ENCODE data around the gene ZNF579. TPM values are rescaled to one million over a fixed set of nuclear protein-coding genes. Genes with fewer than 3 reads are reported as not detected.

ZNF579 gene
- total RNA-seq, 1 donor from 2014 or later: 58.0 TPM

GRCh38 chr19:55613396-55613795 lies 32.7 kb upstream of the ZNF579 start:
- H3K27me3 Mint-ChIP-seq (ENCODE audit: low read depth, unreplicated experiment): no peaks in the 10 kb centered on the region
- no peak overlapping the region for H3K4me3 Mint-ChIP-seq (ENCODE audit: unreplicated experiment)
- H3K9ac ChIP-seq (ENCODE audit: low read length): no peak overlapping the region
- H3K4me1 Mint-ChIP-seq (ENCODE audit: low read depth, unreplicated experiment): peaks cover 1% of the 10 kb centered on the region
- no peak overlapping the region for H2AFZ ChIP-seq (ENCODE audit: low read depth, low read length)
- peaks cover 2% of the 10 kb centered on the region for H3K9me3 Mint-ChIP-seq (ENCODE audit: unreplicated experiment)
- H3K79me2 ChIP-seq (ENCODE audit: insufficient read depth, low read length): peaks cover 46% of the 10 kb centered on the region
- FAIRE-seq (no peak), DNase-seq (ENCODE audit: low read depth) (no peak)
- peaks cover 52% of the 10 kb centered on the region for H4K20me1 ChIP-seq (ENCODE audit: insufficient read depth, low read length)
- H3K27ac ChIP-seq (ENCODE audit: low read depth, low read length): no peak overlapping the region
- no peak overlapping the region for H3K4me3 ChIP-seq (ENCODE audit: insufficient read depth, low read depth, low read length)
- H3K36me3 Mint-ChIP-seq (ENCODE audit: low read depth, unreplicated experiment): peaks cover 27% of the 10 kb centered on the region
- H3K36me3 ChIP-seq (ENCODE audit: insufficient read depth, low read length): peaks cover 6% of the 10 kb centered on the region
- no peak overlapping the region for H3K27ac Mint-ChIP-seq (ENCODE audit: unreplicated experiment)
- no peaks in the 10 kb centered on the region for H3K27me3 ChIP-seq (ENCODE audit: insufficient read depth, low read length)
- no peak for TF ChIP-seq EZH2 (IDR thresholded peaks at IDR 0.05; ENCODE audit: insufficient read depth, low read length)
- TF ChIP-seq CTCF (IDR thresholded peaks at IDR 0.05; ENCODE audit: insufficient read depth, low read depth, low read length): no peak
- no peak overlapping the region for H3K4me2 ChIP-seq (ENCODE audit: low read length)
- no peaks in the 10 kb centered on the region for H3K9me3 ChIP-seq (ENCODE audit: insufficient read depth, low read depth, low read length)
- H3K4me1 ChIP-seq (ENCODE audit: insufficient read depth, low read length): no peaks in the 10 kb centered on the region

- H3K4me2 ChIP-seq (ENCODE audit: low read length): no peak overlapping the region
- no peaks in the 10 kb centered on the region for H3K4me1 ChIP-seq (ENCODE audit: insufficient read depth, low read length)
- Mint-ChIP-seq H3K27ac (ENCODE audit: unreplicated experiment) (no peak overlapping the region), H3K4me1 (ENCODE audit: low read depth, unreplicated experiment) (peaks cover 5% of the 10 kb centered on the region), H3K27me3 (ENCODE audit: low read depth, unreplicated experiment) (no peaks in the 10 kb centered on the region), H3K9me3 (ENCODE audit: unreplicated experiment) (peaks cover 2% of the 10 kb centered on the region), H3K4me3 (ENCODE audit: unreplicated experiment) (no peak overlapping the region), H3K36me3 (ENCODE audit: low read depth, unreplicated experiment) (peaks cover 21% of the 10 kb centered on the region)
- H3K79me2 ChIP-seq (ENCODE audit: insufficient read depth, low read length): peaks cover 58% of the 10 kb centered on the region
- no peak for TF ChIP-seq CTCF (IDR thresholded peaks at IDR 0.05; ENCODE audit: insufficient read depth, low read depth, low read length)
- TF ChIP-seq EZH2 (IDR thresholded peaks at IDR 0.05; ENCODE audit: insufficient read depth, low read length): no peak
- peaks cover 59% of the 10 kb centered on the region for H4K20me1 ChIP-seq (ENCODE audit: insufficient read depth, low read length)
- H3K27ac ChIP-seq (ENCODE audit: low read depth, low read length): no peak overlapping the region
- H2AFZ ChIP-seq (ENCODE audit: low read depth, low read length): no peak overlapping the region
- H3K9me3 ChIP-seq (ENCODE audit: insufficient read depth, low read depth, low read length): no peaks in the 10 kb centered on the region
- FAIRE-seq (no peak), DNase-seq (ENCODE audit: low read depth) (no peak)
- H3K4me3 ChIP-seq (ENCODE audit: insufficient read depth, low read depth, low read length): no peak overlapping the region
- H3K9ac ChIP-seq (ENCODE audit: low read length): no peak overlapping the region
- peaks cover 6% of the 10 kb centered on the region for H3K36me3 ChIP-seq (ENCODE audit: insufficient read depth, low read length)
- no peaks in the 10 kb centered on the region for H3K27me3 ChIP-seq (ENCODE audit: insufficient read depth, low read length)
Measured at GRCh38 chr19:55611983-55612645, 31.5 kb upstream of the ZNF579 start.

GRCh38 chr19:55611300-55611982 lies 30.8 kb upstream of the ZNF579 start:
- H4K20me1 ChIP-seq (ENCODE audit: insufficient read depth, low read length): peaks cover 65% of the 10 kb centered on the region
- Mint-ChIP-seq H3K9me3 (ENCODE audit: unreplicated experiment) (peaks cover 2% of the 10 kb centered on the region), H3K27ac (ENCODE audit: unreplicated experiment) (peak overlapping the region; percentile 66), H3K4me1 (ENCODE audit: low read depth, unreplicated experiment) (peaks cover 12% of the 10 kb centered on the region), H3K36me3 (ENCODE audit: low read depth, unreplicated experiment) (peaks cover 25% of the 10 kb centered on the region), H3K4me3 (ENCODE audit: unreplicated experiment) (no peak overlapping the region), H3K27me3 (ENCODE audit: low read depth, unreplicated experiment) (no peaks in the 10 kb centered on the region)
- H3K27me3 ChIP-seq (ENCODE audit: insufficient read depth, low read length): no peaks in the 10 kb centered on the region
- H3K27ac ChIP-seq (ENCODE audit: low read depth, low read length): no peak overlapping the region
- FAIRE-seq (no peak), DNase-seq (ENCODE audit: low read depth) (no peak)
- H3K79me2 ChIP-seq (ENCODE audit: insufficient read depth, low read length): peaks cover 64% of the 10 kb centered on the region
- no peak overlapping the region for H3K4me2 ChIP-seq (ENCODE audit: low read length)
- H3K36me3 ChIP-seq (ENCODE audit: insufficient read depth, low read length): peaks cover 6% of the 10 kb centered on the region
- peaks cover 7% of the 10 kb centered on the region for H3K4me1 ChIP-seq (ENCODE audit: insufficient read depth, low read length)
- no peaks in the 10 kb centered on the region for H3K9me3 ChIP-seq (ENCODE audit: insufficient read depth, low read depth, low read length)
- no peak overlapping the region for H2AFZ ChIP-seq (ENCODE audit: low read depth, low read length)
- H3K4me3 ChIP-seq (ENCODE audit: insufficient read depth, low read depth, low read length): no peak overlapping the region
- TF ChIP-seq EZH2 (IDR thresholded peaks at IDR 0.05; ENCODE audit: insufficient read depth, low read length) (no peak), CTCF (IDR thresholded peaks at IDR 0.05; ENCODE audit: insufficient read depth, low read depth, low read length) (no peak)
- H3K9ac ChIP-seq (ENCODE audit: low read length): no peak overlapping the region

All from astrocyte (in vitro differentiated cells and primary cell).